Spleen (tissue), 7 donors: Measurements from ENCODE around the gene ELOVL2.

Source experiments
- CTCF ChIP-seq, 11 experiments: fragments of 200-600 bp in 7 of 11; fragments of 450-650 bp in 4 of 11; sonication (generic) in 4 of 11; IDR thresholded peaks in 8 of 11; conservative IDR thresholded peaks in 3 of 11; 1 replicate in 7 of 11; 2 replicates in 4 of 11; pipeline versions ENCODE4 v1.4.0 to v1.8.0; 2016 to 2021; ENCODE audit warnings: antibody characterized with exemption in 11 of 11, inconsistent platforms in 4 of 11, mild to moderate bottlenecking in 1 of 11
- POLR2A ChIP-seq, 3 donors: fragments of 450-650 bp; IDR thresholded peaks; one replicate each; pipeline ENCODE4 v1.5.1; 2017; ENCODE audit warnings: antibody characterized with exemption in 3 of 3, mild to moderate bottlenecking in 1 of 3
- donor health status: DM: no; HTN: no; CAD: no; lungs with moderate emphysema.
- donor health status: DM: no; HTN: no; CAD: no.
- donor health status: DM: no; HTN: no; CAD: no.

GRCh38 chr6:11072101-11072500 lies 28.0 kb upstream of the ELOVL2 start:
- TF ChIP-seq CTCF (IDR thresholded peaks at IDR 0.05 in 8 of 11, conservative IDR thresholded peaks at IDR 0.05 in 3 of 11) (no peak), POLR2A (IDR thresholded peaks at IDR 0.05) (no peak)
